Tibial artery (tissue), 4 donors: ENCODE results near the gene ATP9B.

Experiments used
- DNase-seq, 2 donors: peaks; one replicate each; pipeline ENCODE4 v3.0.0-alpha.2; 2019
- H3K27ac ChIP-seq, 2 donors: fragments of 200-600 bp; sonication (generic) in 1 of 2; 1 replicate in 1 of 2; 2 replicates in 1 of 2; pipeline ENCODE4 v1.5.1; 2018 to 2019; ENCODE audit warnings: mild to moderate bottlenecking in 1 of 2
- H3K27me3 ChIP-seq, 2 donors: fragments of 200-600 bp; sonication (generic) in 1 of 2; one replicate each; pipeline versions ENCODE4 v1.5.1 to v1.6.0; 2016 to 2019
- H3K36me3 ChIP-seq, 3 donors: fragments of 200-600 bp; sonication (generic) in 2 of 3; one replicate each; pipeline ENCODE4 v1.5.1; 2016 to 2019; ENCODE audit warnings: mild to moderate bottlenecking in 2 of 3
- H3K4me1 ChIP-seq, 4 donors: fragments of 200-600 bp; sonication (generic) in 2 of 4; 1 replicate in 3 of 4; 2 replicates in 1 of 4; pipeline ENCODE4 v1.5.1; 2016 to 2019
- H3K4me3 ChIP-seq, 2 donors: fragments of 200-600 bp; sonication (generic) in 1 of 2; 1 replicate in 1 of 2; 2 replicates in 1 of 2; pipeline ENCODE4 v1.5.1; 2018 to 2019; ENCODE audit warnings: mild to moderate bottlenecking in 2 of 2
- H3K9me3 ChIP-seq, 3 donors: fragments of 200-600 bp; sonication (generic) in 1 of 3; one replicate each; pipeline ENCODE4 v1.5.1; 2016 to 2019
- CTCF ChIP-seq, 2 experiments: fragments of 200-600 bp in 1 of 2; fragments of 450-650 bp in 1 of 2; IDR thresholded peaks; one replicate each; pipeline ENCODE4 v1.5.1; 2017 to 2019; ENCODE audit warnings: antibody characterized with exemption in 2 of 2, mild to moderate bottlenecking in 1 of 2, moderate library complexity in 1 of 2
- intact Hi-C: fragments of 100-400 bp; cut with DNase I; formaldehyde crosslinking; loops from one replicate; pipeline ENCODE4 v1.15.0; 2023; ENCODE audit warnings: low total_unique reads

Gene ATP9B

DNA sequence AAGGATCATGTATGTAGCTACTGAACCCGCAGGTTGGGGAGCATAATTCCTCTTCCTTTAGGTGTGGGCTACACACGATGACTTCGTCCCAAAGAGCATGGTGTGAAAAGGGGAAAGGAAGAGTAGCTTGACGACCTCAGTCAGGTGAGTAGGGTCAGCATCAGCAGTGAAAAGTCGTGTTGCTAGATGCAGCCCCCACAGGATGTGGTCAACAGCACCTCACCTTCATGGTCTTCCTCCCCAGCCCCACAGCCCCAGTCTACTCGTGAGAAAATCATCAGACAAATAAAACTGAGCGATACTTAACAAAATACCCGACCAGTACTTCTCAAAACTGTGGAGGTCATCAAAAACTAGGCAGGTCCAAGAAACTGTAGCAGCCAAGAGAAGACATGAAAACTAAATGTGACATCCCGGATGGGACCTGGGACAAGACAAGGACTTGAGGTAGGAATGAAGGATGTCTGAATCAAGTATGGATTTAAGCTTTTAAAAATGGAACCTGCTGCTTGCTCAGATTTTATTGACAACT, 249.0 kb downstream of the ATP9B start:
- Histone ChIP-seq H3K36me3 (peaks cover 12 to 24% (median 15%) of the 10 kb centered on the region in 3 donors), H3K27ac (no peak overlapping the region), H3K9me3 (peaks cover 0 to 4% (median 0%) of the 10 kb centered on the region in 3 donors), H3K4me1 (no peaks in the 10 kb centered on the region), H3K27me3 (no peaks in the 10 kb centered on the region), H3K4me3 (no peak overlapping the region)
- no peak for TF ChIP-seq CTCF (IDR thresholded peaks at IDR 0.05)
- DNase-seq = no peak
- intact Hi-C loops = no loop called here

GRCh38 chr18:79320216-79320850, 251.1 kb downstream of the ATP9B start:
- Histone ChIP-seq H3K36me3 (peaks cover 14 to 24% (median 18%) of the 10 kb centered on the region in 3 donors), H3K27ac (no peak overlapping the region)
- no peak for DNase-seq

DNA sequence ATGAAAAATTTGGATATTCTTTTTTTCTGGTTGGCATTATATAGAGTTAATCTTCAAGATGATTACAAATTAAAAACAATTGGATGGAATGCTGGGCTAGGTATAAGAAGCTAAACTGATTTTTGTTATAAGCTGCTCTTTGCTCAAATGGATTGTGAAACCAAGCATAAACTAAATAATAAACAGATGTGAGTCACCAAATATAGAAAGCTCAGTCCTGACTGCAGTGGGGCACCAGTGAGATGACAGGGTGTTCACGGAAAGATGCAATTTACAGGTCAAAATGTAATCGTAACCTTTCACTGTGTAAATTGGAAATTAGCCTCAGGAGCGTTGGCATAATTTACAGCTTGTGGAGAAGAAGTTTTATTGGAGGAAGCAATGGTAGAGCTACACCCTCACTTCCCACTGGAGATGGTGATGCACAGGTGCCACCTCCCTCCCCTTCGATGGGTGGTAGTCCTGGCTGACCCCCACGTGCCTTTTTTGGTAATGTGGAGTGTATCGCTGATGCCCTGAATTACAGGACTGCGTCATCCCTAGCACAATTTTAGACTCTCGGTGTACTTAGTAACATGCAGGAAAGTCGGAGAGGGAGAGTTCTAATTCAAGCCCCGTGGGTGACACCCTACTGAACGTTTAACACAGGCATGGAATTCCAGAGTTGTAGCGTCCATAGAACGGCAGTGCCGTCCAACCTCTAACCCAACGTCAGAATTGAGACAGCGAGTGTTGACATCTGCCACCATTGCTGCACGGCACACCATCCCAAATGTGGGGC, 252.6 kb downstream of the ATP9B start:
- Histone ChIP-seq H3K36me3 (peaks cover 3 to 22% (median 6%) of the 10 kb centered on the region in 3 donors), H3K9me3 (no peaks in the 10 kb centered on the region), H3K27me3 (no peaks in the 10 kb centered on the region), H3K4me3 (no peak overlapping the region), H3K27ac (no peak overlapping the region), H3K4me1 (no peaks in the 10 kb centered on the region)
- no peak for TF ChIP-seq CTCF (IDR thresholded peaks at IDR 0.05)
- intact Hi-C loops = no loop called here
- no peak for DNase-seq

More at GRCh38 chr18:79320216-79320850, 251.1 kb downstream of the ATP9B start:
- Histone ChIP-seq H3K4me3 (no peak overlapping the region), H3K9me3 (peaks cover 0 to 4% (median 0%) of the 10 kb centered on the region in 3 donors), H3K27me3 (no peaks in the 10 kb centered on the region), H3K4me1 (no peaks in the 10 kb centered on the region)
- intact Hi-C loops = no loop called here
- TF ChIP-seq CTCF (IDR thresholded peaks at IDR 0.05) = no peak

DNA sequence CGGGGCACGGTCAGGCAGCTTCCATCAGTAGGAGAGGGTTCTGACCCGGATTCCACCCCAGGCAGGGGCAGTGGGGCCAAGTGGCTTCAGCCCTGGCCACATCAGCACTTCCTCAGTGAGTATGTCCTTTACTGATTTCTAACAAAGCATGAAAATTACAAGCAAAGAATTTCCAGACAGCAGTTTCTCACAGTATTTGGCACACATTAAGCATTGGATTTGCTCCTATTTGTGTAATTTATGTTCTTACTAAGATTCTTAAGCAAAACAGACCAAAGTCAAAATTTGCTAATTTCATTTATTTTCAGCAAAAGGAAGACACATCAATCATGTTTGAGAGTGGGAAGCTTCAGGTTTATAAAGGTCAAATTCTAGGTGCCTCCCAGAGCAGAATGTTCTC, 253.2 kb downstream of the ATP9B start:
- H3K4me3 ChIP-seq = no peak overlapping the region
- no peaks in the 10 kb centered on the region for H3K27me3 ChIP-seq
- H3K4me1 ChIP-seq = no peaks in the 10 kb centered on the region
- TF ChIP-seq CTCF (IDR thresholded peaks at IDR 0.05) = no peak
- no peaks in the 10 kb centered on the region for H3K9me3 ChIP-seq
- H3K36me3 ChIP-seq = peaks cover 3 to 27% (median 6%) of the 10 kb centered on the region in 3 donors
- intact Hi-C loops = no loop called here
- no peak overlapping the region for H3K27ac ChIP-seq
- no peak for DNase-seq

- intact Hi-C loops = no loop called here
- DNase-seq = no peak
- Histone ChIP-seq H3K9me3 (no peaks in the 10 kb centered on the region), H3K4me1 (no peaks in the 10 kb centered on the region), H3K27ac (no peak overlapping the region), H3K36me3 (peaks cover 3 to 20% (median 6%) of the 10 kb centered on the region in 3 donors), H3K27me3 (no peaks in the 10 kb centered on the region), H3K4me3 (no peak overlapping the region)
- TF ChIP-seq CTCF (IDR thresholded peaks at IDR 0.05) = no peak
Measured at GRCh38 chr18:79323471-79323870, 254.3 kb downstream of the ATP9B start.
